ENCODE results near the gene FBXO38.
A peak's percentile ranks its signal among the peaks of the same experiment; 100 is the strongest.

The FBXO38 gene, protein sequence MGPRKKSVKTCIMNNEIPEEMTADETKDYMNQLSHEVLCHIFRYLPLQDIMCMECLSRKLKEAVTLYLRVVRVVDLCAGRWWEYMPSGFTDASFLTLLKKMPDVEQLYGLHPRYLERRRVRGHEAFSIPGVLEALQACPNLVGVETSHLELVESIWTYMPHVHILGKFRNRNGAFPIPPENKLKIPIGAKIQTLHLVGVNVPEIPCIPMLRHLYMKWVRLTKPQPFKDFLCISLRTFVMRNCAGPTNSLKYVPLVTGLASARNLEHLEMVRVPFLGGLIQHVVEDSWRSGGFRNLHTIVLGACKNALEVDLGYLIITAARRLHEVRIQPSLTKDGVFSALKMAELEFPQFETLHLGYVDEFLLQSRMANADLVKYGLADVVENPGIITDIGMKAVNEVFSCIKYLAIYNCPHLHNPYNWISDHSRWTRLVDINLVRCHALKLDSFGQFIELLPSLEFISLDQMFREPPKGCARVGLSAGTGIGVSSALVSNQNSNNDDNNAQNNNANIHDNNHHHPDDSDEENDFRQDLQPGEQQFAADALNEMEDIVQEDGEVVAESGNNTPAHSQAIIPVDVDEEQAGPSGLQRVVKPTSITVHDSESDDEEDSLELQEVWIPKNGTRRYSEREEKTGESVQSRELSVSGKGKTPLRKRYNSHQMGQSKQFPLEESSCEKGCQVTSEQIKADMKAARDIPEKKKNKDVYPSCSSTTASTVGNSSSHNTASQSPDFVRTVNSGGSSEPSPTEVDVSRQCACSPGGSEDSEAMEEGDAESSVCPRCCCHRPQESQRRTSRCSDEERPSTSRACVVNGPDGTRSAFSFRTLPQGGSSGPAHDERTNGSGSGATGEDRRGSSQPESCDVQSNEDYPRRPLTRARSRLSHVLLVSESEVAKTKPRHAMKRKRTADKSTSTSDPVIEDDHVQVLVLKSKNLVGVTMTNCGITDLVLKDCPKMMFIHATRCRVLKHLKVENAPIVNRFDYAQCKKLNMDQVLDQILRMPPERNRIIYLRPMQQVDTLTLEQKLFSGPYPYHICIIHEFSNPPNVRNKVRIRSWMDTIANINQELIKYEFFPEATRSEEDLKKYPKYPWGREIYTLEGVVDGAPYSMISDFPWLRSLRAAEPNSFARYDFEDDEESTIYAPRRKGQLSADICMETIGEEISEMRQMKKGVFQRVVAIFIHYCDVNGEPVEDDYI

GRCh38 chr5:148383564-148384379, at the start of gene FBXO38:
FBXO38 (plus strand) TSS chr5:148383958; CDS start chr5:148394777, 10,819 bp downstream.
- peak; percentile 97 for DNase-seq (ENCODE audit: low spot score)
- Histone ChIP-seq H3K27ac (peak within 1 kb of the TSS; percentile 90 to 97), H3K4me3 (peak within 1 kb of the TSS; percentile 81)
- TF ChIP-seq, protein P1, sequence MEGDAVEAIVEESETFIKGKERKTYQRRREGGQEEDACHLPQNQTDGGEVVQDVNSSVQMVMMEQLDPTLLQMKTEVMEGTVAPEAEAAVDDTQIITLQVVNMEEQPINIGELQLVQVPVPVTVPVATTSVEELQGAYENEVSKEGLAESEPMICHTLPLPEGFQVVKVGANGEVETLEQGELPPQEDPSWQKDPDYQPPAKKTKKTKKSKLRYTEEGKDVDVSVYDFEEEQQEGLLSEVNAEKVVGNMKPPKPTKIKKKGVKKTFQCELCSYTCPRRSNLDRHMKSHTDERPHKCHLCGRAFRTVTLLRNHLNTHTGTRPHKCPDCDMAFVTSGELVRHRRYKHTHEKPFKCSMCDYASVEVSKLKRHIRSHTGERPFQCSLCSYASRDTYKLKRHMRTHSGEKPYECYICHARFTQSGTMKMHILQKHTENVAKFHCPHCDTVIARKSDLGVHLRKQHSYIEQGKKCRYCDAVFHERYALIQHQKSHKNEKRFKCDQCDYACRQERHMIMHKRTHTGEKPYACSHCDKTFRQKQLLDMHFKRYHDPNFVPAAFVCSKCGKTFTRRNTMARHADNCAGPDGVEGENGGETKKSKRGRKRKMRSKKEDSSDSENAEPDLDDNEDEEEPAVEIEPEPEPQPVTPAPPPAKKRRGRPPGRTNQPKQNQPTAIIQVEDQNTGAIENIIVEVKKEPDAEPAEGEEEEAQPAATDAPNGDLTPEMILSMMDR (IDR thresholded peaks at IDR 0.05) = no peak

GRCh38 chr5:148335259-148335658, 48.5 kb upstream of the FBXO38 start, which contains the start of gene SPINK9:
SPINK9 (plus strand) TSS chr5:148335559; CDS start chr5:148335614, 55 bp downstream.
- TF ChIP-seq, protein P1 (IDR thresholded peaks at IDR 0.05) = no peak
- DNase-seq (ENCODE audit: low spot score) = no peak
- H3K27ac ChIP-seq = no peak within 1 kb of the TSS
- no peak within 1 kb of the TSS for H3K4me3 ChIP-seq

- Histone ChIP-seq H3K4me3 (no peak overlapping the region), H3K27ac (no peak overlapping the region)
- TF ChIP-seq, protein P1 (IDR thresholded peaks at IDR 0.05) = no peak
- DNase-seq (ENCODE audit: low spot score) = no peak
These were observed 46.9 kb upstream of the FBXO38 start for GRCh38 chr5:148336704-148337435.

GRCh38 chr5:148342371-148343045, 41.2 kb upstream of the FBXO38 start:
- H3K4me3 ChIP-seq = no peak overlapping the region
- no peak overlapping the region for H3K27ac ChIP-seq
- TF ChIP-seq, protein P1 (IDR thresholded peaks at IDR 0.05) = no peak
- DNase-seq (ENCODE audit: low spot score) = no peak

DNA sequence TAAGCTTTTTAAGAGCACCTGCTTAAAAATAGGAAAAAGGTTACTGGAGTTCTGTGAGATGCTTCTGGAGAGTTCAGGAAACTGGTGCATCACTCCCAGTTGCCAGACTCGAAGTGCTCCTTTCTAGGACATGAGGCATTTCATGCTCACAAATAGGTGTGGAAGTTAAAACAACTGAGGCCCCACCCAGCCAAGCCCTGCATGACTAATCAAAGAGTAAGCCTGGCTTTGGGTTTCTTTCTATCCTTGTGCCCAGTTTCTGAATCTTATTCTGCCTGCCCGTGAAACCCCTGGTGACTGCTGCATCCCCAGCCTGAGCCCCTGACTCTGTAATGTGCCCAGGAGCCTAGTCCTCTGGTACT, 40.7 kb upstream of the FBXO38 start:
- no peak for DNase-seq (ENCODE audit: low spot score)
- Histone ChIP-seq H3K4me3 (no peak overlapping the region), H3K27ac (no peak overlapping the region)
- TF ChIP-seq, protein P1 (IDR thresholded peaks at IDR 0.05) = no peak

All from coronary artery (tissue), 2 donors.